Liver (tissue), 3 donors: Measurements from ENCODE around the gene PTMS.

Experiments
- EGR1 ChIP-seq, 2 donors: IDR thresholded peaks; 2 replicates each; pipeline ENCODE4 v1.6.1; 2016 to 2018; ENCODE audit warnings: antibody characterized with exemption in 2 of 2, low read depth in 2 of 2
- HNF4A ChIP-seq, 2 donors: conservative IDR thresholded peaks; 2 replicates each; pipeline ENCODE4 v1.6.1; 2016; ENCODE audit warnings: antibody characterized with exemption in 2 of 2, mild to moderate bottlenecking in 2 of 2
- JUND ChIP-seq, 2 donors: IDR thresholded peaks; 2 replicates each; pipeline ENCODE4 v1.6.1; 2016; ENCODE audit warnings: antibody characterized with exemption in 2 of 2
- NR2F2 ChIP-seq: IDR thresholded peaks from 2 replicates; pipeline ENCODE4 v1.6.1; 2016; ENCODE audit warnings: antibody characterized with exemption
- RAD21 ChIP-seq, 2 donors: IDR thresholded peaks; 2 replicates each; pipeline ENCODE4 v1.6.1; 2016; ENCODE audit warnings: antibody characterized with exemption in 2 of 2, mild to moderate bottlenecking in 2 of 2
- RXRA ChIP-seq, 2 donors: IDR thresholded peaks; 2 replicates each; pipeline ENCODE4 v1.6.1; 2017 to 2018; ENCODE audit warnings: antibody characterized with exemption in 2 of 2, mild to moderate bottlenecking in 1 of 2
- SP1 ChIP-seq: IDR thresholded peaks from 2 replicates; pipeline ENCODE4 v1.6.1; 2018; ENCODE audit warnings: antibody characterized with exemption, mild to moderate bottlenecking
- TAF1 ChIP-seq: conservative IDR thresholded peaks from 2 replicates; pipeline ENCODE4 v1.6.1; 2016; ENCODE audit warnings: antibody characterized with exemption, mild to moderate bottlenecking
- YY1 ChIP-seq: IDR thresholded peaks from 2 replicates; pipeline ENCODE4 v1.6.1; 2016; ENCODE audit warnings: antibody characterized with exemption, mild to moderate bottlenecking
- TF ChIP-seq, protein P1 (sequence below): fragments of 150-350 bp; IDR thresholded peaks from 2 replicates; pipeline ENCODE4 v1.5.1; 2017; ENCODE audit warnings: improper control_type of control experiment, low read depth, low read length; ENCODE audit not compliant: missing input control
- TF ChIP-seq, protein P2 (sequence below): IDR thresholded peaks from 2 replicates; pipeline ENCODE4 v1.6.1; 2016; ENCODE audit warnings: antibody characterized with exemption, mild to moderate bottlenecking
- TF ChIP-seq, protein P3 (sequence below): IDR thresholded peaks from 2 replicates; pipeline ENCODE4 v1.6.1; 2016; ENCODE audit warnings: antibody characterized with exemption
- TF ChIP-seq, protein P4 (sequence below): IDR thresholded peaks from 2 replicates; pipeline ENCODE4 v1.6.1; 2016; ENCODE audit warnings: antibody characterized with exemption
- TF ChIP-seq, protein P5 (sequence below): IDR thresholded peaks from 2 replicates; pipeline ENCODE4 v1.6.1; 2016; ENCODE audit warnings: antibody characterized with exemption
- donor health status: healthy.
- donor health status: healthy.

DNA sequence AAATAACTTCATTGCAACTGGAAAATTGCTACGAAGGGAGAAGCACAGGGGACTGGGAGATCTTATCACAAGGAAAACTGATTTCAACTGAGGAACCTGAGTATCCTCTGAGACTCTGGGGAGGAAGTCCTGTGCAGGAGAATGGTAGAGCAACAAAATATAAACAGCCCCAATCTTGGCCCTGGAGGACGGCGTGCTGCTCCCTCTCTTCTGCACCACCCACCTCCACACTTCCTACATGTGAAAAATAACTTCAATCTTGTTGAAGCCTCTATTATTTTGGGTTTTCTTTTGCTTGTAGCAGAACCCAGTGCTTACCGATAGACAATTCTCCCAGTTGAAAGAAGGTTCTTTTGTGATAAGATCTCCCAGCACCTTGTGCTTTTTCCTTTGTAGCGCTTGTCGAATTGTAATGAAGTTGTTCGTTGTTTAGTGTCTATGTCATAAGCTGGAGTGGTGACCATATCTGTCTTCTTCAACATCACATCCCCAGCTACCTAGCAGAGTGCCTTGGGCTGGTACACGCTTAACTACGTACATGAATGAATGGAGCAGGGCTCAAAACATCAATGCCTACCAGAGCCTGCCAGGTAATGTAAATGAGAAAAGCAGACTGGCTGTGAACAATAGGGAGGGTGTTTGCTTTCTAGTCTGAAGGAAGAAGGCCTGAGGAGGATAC lies 20.4 kb downstream of the PTMS start:
- TF ChIP-seq NR2F2 (no peak), JUND (IDR thresholded peaks at IDR 0.05) (no peak), YY1 (no peak), RAD21 (IDR thresholded peaks at IDR 0.05) (no peak), EGR1 (IDR thresholded peaks at IDR 0.05; ENCODE audit: low read depth in 2 of 2) (no peak), SP1 (no peak), TAF1 (no peak), RXRA (IDR thresholded peaks at IDR 0.05) (no peak), HNF4A (conservative IDR thresholded peaks at IDR 0.05) (no peak)
- TF ChIP-seq, protein P1, sequence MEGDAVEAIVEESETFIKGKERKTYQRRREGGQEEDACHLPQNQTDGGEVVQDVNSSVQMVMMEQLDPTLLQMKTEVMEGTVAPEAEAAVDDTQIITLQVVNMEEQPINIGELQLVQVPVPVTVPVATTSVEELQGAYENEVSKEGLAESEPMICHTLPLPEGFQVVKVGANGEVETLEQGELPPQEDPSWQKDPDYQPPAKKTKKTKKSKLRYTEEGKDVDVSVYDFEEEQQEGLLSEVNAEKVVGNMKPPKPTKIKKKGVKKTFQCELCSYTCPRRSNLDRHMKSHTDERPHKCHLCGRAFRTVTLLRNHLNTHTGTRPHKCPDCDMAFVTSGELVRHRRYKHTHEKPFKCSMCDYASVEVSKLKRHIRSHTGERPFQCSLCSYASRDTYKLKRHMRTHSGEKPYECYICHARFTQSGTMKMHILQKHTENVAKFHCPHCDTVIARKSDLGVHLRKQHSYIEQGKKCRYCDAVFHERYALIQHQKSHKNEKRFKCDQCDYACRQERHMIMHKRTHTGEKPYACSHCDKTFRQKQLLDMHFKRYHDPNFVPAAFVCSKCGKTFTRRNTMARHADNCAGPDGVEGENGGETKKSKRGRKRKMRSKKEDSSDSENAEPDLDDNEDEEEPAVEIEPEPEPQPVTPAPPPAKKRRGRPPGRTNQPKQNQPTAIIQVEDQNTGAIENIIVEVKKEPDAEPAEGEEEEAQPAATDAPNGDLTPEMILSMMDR: no peak
- TF ChIP-seq, protein P2, sequence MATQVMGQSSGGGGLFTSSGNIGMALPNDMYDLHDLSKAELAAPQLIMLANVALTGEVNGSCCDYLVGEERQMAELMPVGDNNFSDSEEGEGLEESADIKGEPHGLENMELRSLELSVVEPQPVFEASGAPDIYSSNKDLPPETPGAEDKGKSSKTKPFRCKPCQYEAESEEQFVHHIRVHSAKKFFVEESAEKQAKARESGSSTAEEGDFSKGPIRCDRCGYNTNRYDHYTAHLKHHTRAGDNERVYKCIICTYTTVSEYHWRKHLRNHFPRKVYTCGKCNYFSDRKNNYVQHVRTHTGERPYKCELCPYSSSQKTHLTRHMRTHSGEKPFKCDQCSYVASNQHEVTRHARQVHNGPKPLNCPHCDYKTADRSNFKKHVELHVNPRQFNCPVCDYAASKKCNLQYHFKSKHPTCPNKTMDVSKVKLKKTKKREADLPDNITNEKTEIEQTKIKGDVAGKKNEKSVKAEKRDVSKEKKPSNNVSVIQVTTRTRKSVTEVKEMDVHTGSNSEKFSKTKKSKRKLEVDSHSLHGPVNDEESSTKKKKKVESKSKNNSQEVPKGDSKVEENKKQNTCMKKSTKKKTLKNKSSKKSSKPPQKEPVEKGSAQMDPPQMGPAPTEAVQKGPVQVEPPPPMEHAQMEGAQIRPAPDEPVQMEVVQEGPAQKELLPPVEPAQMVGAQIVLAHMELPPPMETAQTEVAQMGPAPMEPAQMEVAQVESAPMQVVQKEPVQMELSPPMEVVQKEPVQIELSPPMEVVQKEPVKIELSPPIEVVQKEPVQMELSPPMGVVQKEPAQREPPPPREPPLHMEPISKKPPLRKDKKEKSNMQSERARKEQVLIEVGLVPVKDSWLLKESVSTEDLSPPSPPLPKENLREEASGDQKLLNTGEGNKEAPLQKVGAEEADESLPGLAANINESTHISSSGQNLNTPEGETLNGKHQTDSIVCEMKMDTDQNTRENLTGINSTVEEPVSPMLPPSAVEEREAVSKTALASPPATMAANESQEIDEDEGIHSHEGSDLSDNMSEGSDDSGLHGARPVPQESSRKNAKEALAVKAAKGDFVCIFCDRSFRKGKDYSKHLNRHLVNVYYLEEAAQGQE: no peak
- TF ChIP-seq, protein P3, sequence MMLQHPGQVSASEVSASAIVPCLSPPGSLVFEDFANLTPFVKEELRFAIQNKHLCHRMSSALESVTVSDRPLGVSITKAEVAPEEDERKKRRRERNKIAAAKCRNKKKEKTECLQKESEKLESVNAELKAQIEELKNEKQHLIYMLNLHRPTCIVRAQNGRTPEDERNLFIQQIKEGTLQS: no peak
- TF ChIP-seq, protein P4, sequence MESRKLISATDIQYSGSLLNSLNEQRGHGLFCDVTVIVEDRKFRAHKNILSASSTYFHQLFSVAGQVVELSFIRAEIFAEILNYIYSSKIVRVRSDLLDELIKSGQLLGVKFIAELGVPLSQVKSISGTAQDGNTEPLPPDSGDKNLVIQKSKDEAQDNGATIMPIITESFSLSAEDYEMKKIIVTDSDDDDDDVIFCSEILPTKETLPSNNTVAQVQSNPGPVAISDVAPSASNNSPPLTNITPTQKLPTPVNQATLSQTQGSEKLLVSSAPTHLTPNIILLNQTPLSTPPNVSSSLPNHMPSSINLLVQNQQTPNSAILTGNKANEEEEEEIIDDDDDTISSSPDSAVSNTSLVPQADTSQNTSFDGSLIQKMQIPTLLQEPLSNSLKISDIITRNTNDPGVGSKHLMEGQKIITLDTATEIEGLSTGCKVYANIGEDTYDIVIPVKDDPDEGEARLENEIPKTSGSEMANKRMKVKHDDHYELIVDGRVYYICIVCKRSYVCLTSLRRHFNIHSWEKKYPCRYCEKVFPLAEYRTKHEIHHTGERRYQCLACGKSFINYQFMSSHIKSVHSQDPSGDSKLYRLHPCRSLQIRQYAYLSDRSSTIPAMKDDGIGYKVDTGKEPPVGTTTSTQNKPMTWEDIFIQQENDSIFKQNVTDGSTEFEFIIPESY: no peak
- TF ChIP-seq, protein P5, sequence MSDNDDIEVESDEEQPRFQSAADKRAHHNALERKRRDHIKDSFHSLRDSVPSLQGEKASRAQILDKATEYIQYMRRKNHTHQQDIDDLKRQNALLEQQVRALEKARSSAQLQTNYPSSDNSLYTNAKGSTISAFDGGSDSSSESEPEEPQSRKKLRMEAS: no peak
